BE2C (cell line): ENCODE results near the gene RHBG. TPM values are rescaled to one million over a fixed set of nuclear protein-coding genes. Genes with fewer than 3 reads are reported as not detected.
"Not testable (repeated sequence)": the region's sequence is repeated elsewhere in the genome, so short reads cannot be mapped to it uniquely, and the experiment has no call there.

Source experiments
- DNase-seq: peaks from one replicate; pipeline ENCODE4 v3.0.0-alpha.2; 2020
- H3K27me3 ChIP-seq: fragments of 250-450 bp; sonication (Bioruptor Pico); 2 replicates; pipeline ENCODE4 v1.5.1; 2020; ENCODE audit warnings: mild to moderate bottlenecking
- H3K36me3 ChIP-seq: fragments of 250-450 bp; sonication (Bioruptor Pico); 2 replicates; pipeline ENCODE4 v1.5.1; 2020; ENCODE audit warnings: mild to moderate bottlenecking
- H3K4me1 ChIP-seq: fragments of 250-450 bp; sonication (Bioruptor Pico); 2 replicates; pipeline ENCODE4 v1.5.1; 2020
- H3K4me3 ChIP-seq: 2 replicates; pipeline ENCODE4 v1.5.1; 2011; ENCODE audit warnings: low read depth, low read length
- H3K9me3 ChIP-seq: fragments of 250-450 bp; sonication (Bioruptor Pico); 2 replicates; pipeline ENCODE4 v1.5.1; 2020
- polyA plus RNA-seq: library from polyadenylated mRNA; unstranded; fragments of >200 nt; gene quantifications from one replicate; pipeline ENCODE4 v1.2.1, GENCODE V29; 2012; ENCODE audit warnings: low read depth, missing spikeins; ENCODE audit not compliant: insufficient read length, insufficient read depth
- TF ChIP-seq, protein P1 (sequence below): IDR thresholded peaks from 2 replicates; pipeline ENCODE4 v1.5.1; 2012; ENCODE audit warnings: mild to moderate bottlenecking, low read depth, low read length

The RHBG gene, protein sequence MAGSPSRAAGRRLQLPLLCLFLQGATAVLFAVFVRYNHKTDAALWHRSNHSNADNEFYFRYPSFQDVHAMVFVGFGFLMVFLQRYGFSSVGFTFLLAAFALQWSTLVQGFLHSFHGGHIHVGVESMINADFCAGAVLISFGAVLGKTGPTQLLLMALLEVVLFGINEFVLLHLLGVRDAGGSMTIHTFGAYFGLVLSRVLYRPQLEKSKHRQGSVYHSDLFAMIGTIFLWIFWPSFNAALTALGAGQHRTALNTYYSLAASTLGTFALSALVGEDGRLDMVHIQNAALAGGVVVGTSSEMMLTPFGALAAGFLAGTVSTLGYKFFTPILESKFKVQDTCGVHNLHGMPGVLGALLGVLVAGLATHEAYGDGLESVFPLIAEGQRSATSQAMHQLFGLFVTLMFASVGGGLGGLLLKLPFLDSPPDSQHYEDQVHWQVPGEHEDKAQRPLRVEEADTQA
- polyA plus RNA-seq: not detected

DNA sequence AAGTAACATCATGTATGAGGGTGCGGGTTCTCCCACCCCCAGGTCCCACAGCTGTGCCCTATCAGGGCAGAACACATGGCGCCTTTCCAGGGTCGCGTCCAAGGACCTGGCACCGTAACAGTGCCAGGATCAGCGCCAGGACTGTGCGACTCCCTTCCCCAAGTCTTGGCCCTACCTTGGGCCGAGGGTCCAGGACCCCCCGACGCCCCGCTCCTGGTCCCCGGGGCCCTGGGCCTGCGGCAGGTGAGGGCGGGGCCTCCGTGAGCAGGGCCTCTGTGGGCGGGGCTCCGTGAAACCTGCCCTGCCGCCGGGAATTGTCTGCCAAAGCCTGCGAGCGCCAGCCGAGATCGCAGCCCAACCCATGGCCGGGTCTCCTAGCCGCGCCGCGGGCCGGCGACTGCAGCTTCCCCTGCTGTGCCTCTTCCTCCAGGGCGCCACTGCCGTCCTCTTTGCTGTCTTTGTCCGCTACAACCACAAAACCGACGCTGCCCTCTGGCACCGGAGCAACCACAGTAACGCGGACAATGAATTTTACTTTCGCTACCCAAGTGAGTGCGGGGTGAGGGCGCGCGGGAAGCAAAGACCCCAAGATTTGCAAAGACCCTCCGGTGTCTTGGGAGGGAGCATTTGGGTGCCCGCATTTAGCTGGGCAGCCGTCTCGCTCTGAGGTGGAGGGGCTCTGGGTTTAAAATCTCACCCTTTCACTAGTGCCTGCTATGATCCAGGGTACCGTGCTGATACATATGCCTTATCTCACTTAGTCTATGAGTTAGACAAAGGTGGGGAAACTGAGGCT is at the start of gene RHBG:
Gene RHBG, plus strand, starts transcription at position 323 of the 796 bp plus-strand sequence. Its CDS starts 39 bp downstream, at position 362.
- no peak for DNase-seq
- Histone ChIP-seq H3K4me3 (peak within 1 kb of the TSS; percentile 11; the same call in 1 of the 2 replicates), H3K27me3 (no peaks in the 10 kb centered on the region), H3K9me3 (no peaks in the 10 kb centered on the region), H3K4me1 (peaks cover 21% of the 10 kb centered on the region), H3K36me3 (no peaks in the 10 kb centered on the region)
- TF ChIP-seq, protein P1, sequence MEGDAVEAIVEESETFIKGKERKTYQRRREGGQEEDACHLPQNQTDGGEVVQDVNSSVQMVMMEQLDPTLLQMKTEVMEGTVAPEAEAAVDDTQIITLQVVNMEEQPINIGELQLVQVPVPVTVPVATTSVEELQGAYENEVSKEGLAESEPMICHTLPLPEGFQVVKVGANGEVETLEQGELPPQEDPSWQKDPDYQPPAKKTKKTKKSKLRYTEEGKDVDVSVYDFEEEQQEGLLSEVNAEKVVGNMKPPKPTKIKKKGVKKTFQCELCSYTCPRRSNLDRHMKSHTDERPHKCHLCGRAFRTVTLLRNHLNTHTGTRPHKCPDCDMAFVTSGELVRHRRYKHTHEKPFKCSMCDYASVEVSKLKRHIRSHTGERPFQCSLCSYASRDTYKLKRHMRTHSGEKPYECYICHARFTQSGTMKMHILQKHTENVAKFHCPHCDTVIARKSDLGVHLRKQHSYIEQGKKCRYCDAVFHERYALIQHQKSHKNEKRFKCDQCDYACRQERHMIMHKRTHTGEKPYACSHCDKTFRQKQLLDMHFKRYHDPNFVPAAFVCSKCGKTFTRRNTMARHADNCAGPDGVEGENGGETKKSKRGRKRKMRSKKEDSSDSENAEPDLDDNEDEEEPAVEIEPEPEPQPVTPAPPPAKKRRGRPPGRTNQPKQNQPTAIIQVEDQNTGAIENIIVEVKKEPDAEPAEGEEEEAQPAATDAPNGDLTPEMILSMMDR: no peak

- Histone ChIP-seq H3K27me3 (no peaks in the 10 kb centered on the region), H3K36me3 (peaks cover 97% of the 10 kb centered on the region), H3K9me3 (no peaks in the 10 kb centered on the region), H3K4me3 (no peak overlapping the region), H3K4me1 (no peaks in the 10 kb centered on the region)
- TF ChIP-seq, protein P1: peak; percentile 61
- peak; percentile 27 for DNase-seq
These were observed 49.3 kb upstream of the RHBG start for GRCh38 chr1:156319664-156320063.

DNA sequence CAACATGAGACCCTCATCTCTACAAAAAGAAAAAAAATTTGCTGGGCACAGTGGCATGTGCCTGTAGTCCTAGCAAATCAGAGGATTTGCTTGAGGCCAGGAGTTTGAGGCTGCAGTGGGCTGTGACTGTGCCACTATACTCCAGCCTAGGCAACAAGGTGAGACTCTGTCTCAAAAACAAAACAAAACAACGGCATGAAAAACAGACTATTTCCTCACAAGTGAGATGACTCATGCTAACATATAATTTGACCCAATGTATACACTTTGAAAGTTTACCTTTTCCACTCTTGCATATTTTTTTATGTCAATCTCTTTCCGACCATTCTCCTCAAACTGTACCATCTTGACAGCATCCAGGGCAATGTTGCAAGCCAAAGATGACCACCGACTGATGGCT is 48.5 kb upstream of the RHBG start:
- no peak overlapping the region for H3K4me3 ChIP-seq
- DNase-seq: no peak
- no peaks in the 10 kb centered on the region for H3K27me3 ChIP-seq
- TF ChIP-seq, protein P1: no peak
- no peaks in the 10 kb centered on the region for H3K9me3 ChIP-seq
- H3K4me1 ChIP-seq: no peaks in the 10 kb centered on the region
- H3K36me3 ChIP-seq: peaks cover 97% of the 10 kb centered on the region

DNA sequence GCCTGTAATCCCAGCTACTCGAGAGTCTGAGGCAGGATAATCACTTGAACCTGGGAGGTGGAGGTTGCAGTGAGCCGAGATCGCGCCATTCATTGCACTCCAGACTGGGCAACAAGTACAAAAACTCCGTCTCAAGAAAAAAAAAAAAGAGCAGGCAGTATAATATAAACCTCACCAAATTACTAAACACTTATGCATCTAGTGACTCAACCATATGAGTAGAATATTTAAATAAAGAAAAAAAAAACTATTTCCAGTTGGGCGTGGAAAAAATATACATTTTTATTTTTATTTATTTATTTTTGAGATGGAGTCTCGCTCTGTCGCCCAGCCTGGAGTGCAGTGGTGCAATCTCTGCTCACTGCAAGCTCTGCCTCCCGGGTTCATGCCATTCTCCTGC is 45.8 kb upstream of the RHBG start:
- not testable (repeated sequence) for H3K4me1 ChIP-seq, DNase-seq, H3K9me3 ChIP-seq, H3K4me3 ChIP-seq, H3K27me3 ChIP-seq
- peaks cover 88% of the 10 kb centered on the region for H3K36me3 ChIP-seq

- no peaks in the 10 kb centered on the region for H3K9me3 ChIP-seq
- no peaks in the 10 kb centered on the region for H3K27me3 ChIP-seq
- H3K4me1 ChIP-seq: no peaks in the 10 kb centered on the region; the same call in 1 of the 2 replicates
- no peak for DNase-seq
- H3K4me3 ChIP-seq: peak overlapping the region; percentile 86
- H3K36me3 ChIP-seq: peaks cover 48% of the 10 kb centered on the region
- TF ChIP-seq, protein P1: peak; percentile 37
These were observed 32.8 kb upstream of the RHBG start for GRCh38 chr1:156336242-156336641.

DNA sequence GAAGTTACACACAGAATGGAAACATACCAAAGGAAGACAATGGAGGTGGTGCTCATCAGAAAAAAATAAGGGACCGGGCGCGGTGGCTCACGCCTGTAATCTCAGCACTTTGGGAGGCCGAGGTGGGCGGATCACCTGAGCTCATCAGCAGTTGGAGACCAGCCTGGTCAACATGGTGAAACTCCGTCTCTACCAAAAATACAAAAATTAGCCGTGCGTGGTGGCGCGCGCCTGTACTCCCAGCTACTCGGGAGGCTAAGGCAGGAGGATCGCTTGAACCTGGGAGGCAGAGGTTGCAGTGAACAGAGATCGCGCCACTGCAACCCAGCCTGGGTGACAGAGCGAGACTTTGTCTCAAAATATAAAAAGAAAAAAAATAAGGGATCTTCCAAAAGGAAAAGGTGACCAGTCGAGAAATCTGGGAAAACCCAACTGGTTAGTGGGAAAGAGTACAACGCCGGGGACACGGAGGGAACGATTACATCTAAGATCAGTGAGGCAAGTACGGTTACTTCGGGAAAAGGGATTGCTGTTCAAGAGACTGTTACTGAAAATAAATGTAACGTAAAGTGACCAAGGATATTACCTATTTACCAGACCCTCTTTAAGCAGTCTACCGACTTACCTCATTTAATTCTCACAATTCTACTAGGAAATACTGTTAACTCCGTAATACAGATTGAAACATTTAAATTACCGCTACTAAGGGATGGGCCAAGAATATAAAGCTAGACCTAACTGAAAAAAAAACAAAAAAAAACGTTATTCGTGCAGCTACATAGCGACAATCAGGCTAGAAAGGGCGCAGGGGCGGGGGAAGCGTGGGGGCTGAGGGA is 31.7 kb upstream of the RHBG start:
- Histone ChIP-seq H3K27me3 (no peaks in the 10 kb centered on the region), H3K9me3 (no peaks in the 10 kb centered on the region), H3K36me3 (peaks cover 38% of the 10 kb centered on the region), H3K4me3 (peak overlapping the region; percentile 86), H3K4me1 (peaks cover 1% of the 10 kb centered on the region; the same call in 1 of the 2 replicates)
- TF ChIP-seq, protein P1: no peak
- DNase-seq: no peak
